MCF 10A (cell line): ENCODE results near the gene ARSG. TPM values are rescaled to one million over a fixed set of nuclear protein-coding genes. Genes with fewer than 3 reads are reported as not detected.

Experiments used
- BruUV-seq: library from RNA; stranded (reverse); fragments of 400-500 nt; replicated peaks from 2 replicates; lab custom pipeline; 2021; lab: Mats Ljungman, UMichigan
- CTCF ChIA-PET: fragments of 300-600 bp; sonication (Branson Sonifier 250); formaldehyde crosslinking; extraction: SDS; loops from one replicate; lab custom pipeline; 2021; ENCODE audit warnings: antibody characterized with exemption, inconsistent platforms; lab: Yijun Ruan, JAX
- POLR2A ChIA-PET: fragments of 300-600, 350-650 bp; sonication (Branson Sonifier 250); formaldehyde crosslinking; extraction: SDS; loops from one replicate; lab custom pipeline; 2020; ENCODE audit warnings: antibody characterized with exemption, inconsistent platforms; lab: Yijun Ruan, JAX
- DNase-seq: peaks from one replicate; pipeline ENCODE4 v3.0.0-alpha.2; 2018; ENCODE audit not compliant: unreplicated experiment
- H3K27ac Mint-ChIP-seq: one replicate; pipeline ENCODE4 v1.8.0; 2022; ENCODE audit warnings: mild to moderate bottlenecking, low read depth, mixed read lengths; ENCODE audit not compliant: unreplicated experiment
- H3K27me3 Mint-ChIP-seq: one replicate; pipeline ENCODE4 v1.8.0; 2022; ENCODE audit warnings: mixed read lengths; ENCODE audit not compliant: insufficient read depth, unreplicated experiment
- H3K36me3 Mint-ChIP-seq: one replicate; pipeline ENCODE4 v1.8.0; 2022; ENCODE audit warnings: mild to moderate bottlenecking, moderate library complexity, mixed read lengths; ENCODE audit not compliant: insufficient read depth, unreplicated experiment
- H3K4me1 Mint-ChIP-seq: one replicate; pipeline ENCODE4 v1.8.0; 2022; ENCODE audit warnings: mixed read lengths; ENCODE audit not compliant: insufficient read depth, unreplicated experiment
- H3K4me3 Mint-ChIP-seq: one replicate; pipeline ENCODE4 v1.8.0; 2022; ENCODE audit warnings: mild to moderate bottlenecking, moderate library complexity, mixed read lengths; ENCODE audit not compliant: unreplicated experiment
- H3K9me3 Mint-ChIP-seq: one replicate; pipeline ENCODE4 v1.8.0; 2022; ENCODE audit warnings: mixed read lengths; ENCODE audit not compliant: unreplicated experiment
- intact Hi-C: fragments of 100-400 bp; cut with micrococcal nuclease; formaldehyde crosslinking; loops from 2 replicates; pipeline ENCODE4 v1.14.1; 2022
- total RNA-seq: library from RNA; stranded (reverse); gene quantifications from 2 replicates; pipeline ENCODE4 v1.2.3, GENCODE V29; 2022
- TF ChIP-seq, protein P1 (sequence below): fragments of 200-600 bp; IDR thresholded peaks from one replicate; pipeline ENCODE4 v1.8.0; 2022; ENCODE audit warnings: antibody characterized with exemption, mild to moderate bottlenecking; ENCODE audit not compliant: unreplicated experiment

The ARSG gene
- total RNA-seq, 1 experiment from 2014 or later: 5.9 TPM

DNA sequence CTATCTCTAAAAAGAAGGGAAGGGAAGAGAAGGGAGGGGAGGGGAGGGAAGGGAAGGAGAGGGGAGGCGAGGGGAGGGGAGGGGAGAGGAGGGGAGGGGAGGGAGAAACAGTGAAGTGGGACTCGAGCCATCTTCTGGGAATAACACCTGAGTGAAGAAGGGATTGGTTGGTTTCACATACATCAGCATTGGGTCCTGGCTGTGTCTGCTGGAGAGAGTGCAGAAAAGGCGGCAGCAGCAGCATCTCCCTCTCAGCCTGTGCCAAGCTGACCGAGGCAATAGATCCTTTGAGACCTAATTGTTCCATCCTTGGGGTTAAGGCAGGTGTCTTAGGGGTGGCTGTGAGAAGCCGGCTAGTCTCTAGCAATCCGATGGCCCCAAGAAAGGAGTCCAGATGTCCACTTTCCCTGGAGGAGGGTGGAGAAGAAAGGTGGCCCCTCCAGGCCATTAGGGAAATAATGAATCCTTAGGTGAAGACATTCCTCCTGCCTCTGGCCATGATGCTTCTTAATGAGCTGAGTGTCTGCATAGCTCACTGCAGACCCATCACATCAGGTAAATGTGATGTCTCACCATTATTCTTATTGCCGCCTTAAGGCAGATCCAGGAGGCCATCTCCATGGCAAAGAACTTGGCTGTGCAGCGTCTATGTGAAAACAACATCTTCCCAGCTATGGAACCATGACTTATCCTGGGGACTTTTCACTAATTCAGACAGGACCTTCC is 94.4 kb downstream of the ARSG start:
- Mint-ChIP-seq H3K27ac (no peak overlapping the region), H3K27me3 (no peaks in the 10 kb centered on the region), H3K4me3 (no peak overlapping the region), H3K36me3 (no peaks in the 10 kb centered on the region), H3K9me3 (no peaks in the 10 kb centered on the region), H3K4me1 (peaks cover 11% of the 10 kb centered on the region)
- CTCF ChIA-PET: interaction anchor here (0.8 to 1.1 kb wide), 2 partner anchors 10 to 212 kb away, joined by 3 read pairs; no protein-coding TSS in a partner anchor
- TF ChIP-seq, protein P1, sequence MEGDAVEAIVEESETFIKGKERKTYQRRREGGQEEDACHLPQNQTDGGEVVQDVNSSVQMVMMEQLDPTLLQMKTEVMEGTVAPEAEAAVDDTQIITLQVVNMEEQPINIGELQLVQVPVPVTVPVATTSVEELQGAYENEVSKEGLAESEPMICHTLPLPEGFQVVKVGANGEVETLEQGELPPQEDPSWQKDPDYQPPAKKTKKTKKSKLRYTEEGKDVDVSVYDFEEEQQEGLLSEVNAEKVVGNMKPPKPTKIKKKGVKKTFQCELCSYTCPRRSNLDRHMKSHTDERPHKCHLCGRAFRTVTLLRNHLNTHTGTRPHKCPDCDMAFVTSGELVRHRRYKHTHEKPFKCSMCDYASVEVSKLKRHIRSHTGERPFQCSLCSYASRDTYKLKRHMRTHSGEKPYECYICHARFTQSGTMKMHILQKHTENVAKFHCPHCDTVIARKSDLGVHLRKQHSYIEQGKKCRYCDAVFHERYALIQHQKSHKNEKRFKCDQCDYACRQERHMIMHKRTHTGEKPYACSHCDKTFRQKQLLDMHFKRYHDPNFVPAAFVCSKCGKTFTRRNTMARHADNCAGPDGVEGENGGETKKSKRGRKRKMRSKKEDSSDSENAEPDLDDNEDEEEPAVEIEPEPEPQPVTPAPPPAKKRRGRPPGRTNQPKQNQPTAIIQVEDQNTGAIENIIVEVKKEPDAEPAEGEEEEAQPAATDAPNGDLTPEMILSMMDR: no peak
- intact Hi-C loops: no loop called here
- no peak for DNase-seq
- BruUV-seq: no TSS peak
- POLR2A ChIA-PET: no interaction called here

DNA sequence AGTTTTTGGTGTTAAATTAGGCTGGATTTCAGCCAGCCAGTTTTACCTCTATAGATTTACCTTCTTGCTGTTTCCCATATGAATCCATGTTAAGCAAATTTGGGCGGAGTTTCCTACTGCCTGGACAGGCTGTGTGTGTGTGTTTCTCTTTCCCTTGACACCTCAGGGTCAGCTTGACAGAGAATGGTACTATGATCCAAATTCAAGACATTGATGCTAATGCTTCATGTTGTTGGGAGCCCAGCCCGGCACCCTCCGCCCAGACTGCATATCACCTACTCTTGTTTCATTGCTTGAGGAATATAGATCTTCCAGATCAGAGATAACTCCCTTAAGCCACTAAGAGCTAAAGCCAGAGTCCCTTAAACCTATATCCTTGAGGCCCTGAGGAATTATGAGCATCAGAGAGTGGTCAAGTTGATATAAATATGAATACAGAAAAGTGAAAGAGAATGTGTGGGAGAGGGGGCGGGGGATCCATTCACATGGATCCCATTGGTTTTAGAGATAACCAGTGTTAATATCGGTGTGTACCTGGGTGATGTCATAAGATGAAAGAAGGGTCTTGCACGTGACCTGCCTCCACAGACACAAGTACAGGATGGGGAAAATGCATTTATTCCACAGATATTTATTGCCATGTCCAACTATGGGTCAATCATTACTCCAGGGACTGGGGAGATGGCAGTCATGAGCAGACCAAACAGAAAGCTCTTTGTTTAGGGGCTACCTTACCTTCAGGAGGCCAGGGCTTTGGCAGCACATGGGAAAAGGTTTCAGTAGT is 96.3 kb downstream of the ARSG start:
- peaks cover 11% of the 10 kb centered on the region for H3K4me1 Mint-ChIP-seq

DNA sequence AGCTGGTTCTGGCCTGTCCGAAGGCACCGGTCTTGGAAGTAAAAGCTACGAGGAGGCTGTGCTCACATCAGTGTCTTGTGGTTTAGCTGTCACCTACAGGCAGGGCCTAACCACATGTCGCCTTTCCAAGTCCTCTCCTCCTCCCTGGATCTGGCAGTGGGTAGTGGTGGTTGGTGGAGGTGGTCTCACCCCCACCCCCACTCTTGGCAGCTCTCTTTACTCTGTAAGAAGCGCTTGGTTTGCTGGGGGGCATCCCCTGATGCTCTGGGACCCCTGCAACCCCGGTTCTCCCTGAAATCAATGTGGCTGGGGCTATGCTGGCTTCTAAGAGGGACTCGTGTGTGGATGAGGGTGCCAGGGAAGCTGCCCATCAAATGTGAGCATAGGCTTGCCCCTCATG is 97.7 kb downstream of the ARSG start:
- Mint-ChIP-seq H3K27ac (no peak overlapping the region), H3K36me3 (no peaks in the 10 kb centered on the region), H3K27me3 (no peaks in the 10 kb centered on the region), H3K4me1 (peaks cover 3% of the 10 kb centered on the region), H3K4me3 (no peak overlapping the region), H3K9me3 (no peaks in the 10 kb centered on the region)
- ChIA-PET CTCF (interaction anchor here (0.7 to 1.3 kb wide), 2 partner anchors 8 to 10 kb away, joined by 3 to 4 read pairs; no protein-coding TSS in a partner anchor), POLR2A (interaction anchor here (1.1 kb wide), 1 partner anchor 39 kb away, joined by 3 read pairs; no protein-coding TSS in a partner anchor)
- intact Hi-C loops: no loop called here
- TF ChIP-seq, protein P1: no peak
- BruUV-seq: no TSS peak
- DNase-seq: no peak

More for the DNA sequence above, 96.3 kb downstream of the ARSG start:
- Mint-ChIP-seq H3K27ac (no peak overlapping the region), H3K36me3 (no peaks in the 10 kb centered on the region), H3K9me3 (no peaks in the 10 kb centered on the region), H3K4me3 (no peak overlapping the region), H3K27me3 (no peaks in the 10 kb centered on the region)
- intact Hi-C loops: no loop called here
- TF ChIP-seq, protein P1: no peak
- no TSS peak for BruUV-seq
- no peak for DNase-seq
- CTCF ChIA-PET: interaction anchor here (0.6 to 1.0 kb wide), 3 partner anchors 11 to 1596 kb away, joined by 3 to 4 read pairs (median 3); no protein-coding TSS in a partner anchor
- POLR2A ChIA-PET: no interaction called here
